22Rv1 (cell line): ENCODE measurements around the gene SPATS1.
"Not testable (repeated sequence)": the region's sequence is repeated elsewhere in the genome, so short reads cannot be mapped to it uniquely, and the experiment has no call there.

Experiments
- H3K27ac ChIP-seq: fragments of 450-650 bp; 2 replicates; pipeline ENCODE4 v1.5.1; 2017
- CTCF ChIP-seq: fragments of 450-650 bp; IDR thresholded peaks from 2 replicates; pipeline ENCODE4 v1.5.1; 2017; ENCODE audit warnings: mild to moderate bottlenecking
- ZFX ChIP-seq: fragments of 450-650 bp; IDR thresholded peaks from 2 replicates; pipeline ENCODE4 v1.6.1; 2017; ENCODE audit warnings: antibody characterized with exemption, borderline replicate concordance

The SPATS1 gene

GRCh38 chr6:44311767-44312166 lies 30.7 kb upstream of the SPATS1 start:
- TF ChIP-seq CTCF (no peak), ZFX (no peak)
- H3K27ac ChIP-seq: no peak overlapping the region

- H3K27ac ChIP-seq: peak within 1 kb of the TSS; percentile 60
- TF ChIP-seq CTCF: peak; percentile 98
- no peak for TF ChIP-seq ZFX
These were observed 29.3 kb upstream of the SPATS1 start, which contains the start of gene AARS2 for GRCh38 chr6:44312901-44313788. TSS of gene AARS2 (minus strand) at chr6:44313347. CDS start at chr6:44313323, 24 bp downstream.

GRCh38 chr6:44314657-44315056 lies 27.8 kb upstream of the SPATS1 start:
- H3K27ac ChIP-seq: not testable (repeated sequence)

GRCh38 chr6:44315516-44315915 lies 26.9 kb upstream of the SPATS1 start:
- H3K27ac ChIP-seq: no peak overlapping the region
- TF ChIP-seq ZFX (no peak), CTCF (no peak)

GRCh38 chr6:44315951-44316350 lies 26.5 kb upstream of the SPATS1 start:
- no peak overlapping the region for H3K27ac ChIP-seq

GRCh38 chr6:44316481-44316880 lies 26.0 kb upstream of the SPATS1 start:
- no peak overlapping the region for H3K27ac ChIP-seq
- TF ChIP-seq ZFX (no peak), CTCF (no peak)

More at GRCh38 chr6:44315951-44316350, 26.5 kb upstream of the SPATS1 start:
- TF ChIP-seq CTCF (no peak), ZFX (no peak)

- not testable (repeated sequence) for H3K27ac ChIP-seq
These were observed 25.3 kb upstream of the SPATS1 start for GRCh38 chr6:44317136-44317631.

- TF ChIP-seq CTCF (no peak), ZFX (no peak)
- no peak overlapping the region for H3K27ac ChIP-seq
These were observed 21.2 kb upstream of the SPATS1 start for GRCh38 chr6:44321210-44321609.
